A673 (cell line): ENCODE data around the gene SYNGR1. TPM values are rescaled to one million over a fixed set of nuclear protein-coding genes. Genes with fewer than 3 reads are reported as not detected.

Experiments used
- BruUV-seq: library from RNA; stranded (reverse); fragments of 400-500 nt; replicated peaks from 2 replicates; lab custom pipeline; 2021; lab: Mats Ljungman, UMichigan
- CTCF ChIA-PET: fragments of 300-600 bp; sonication (Branson Sonifier 250); formaldehyde crosslinking; loops from one replicate; lab custom pipeline; 2022; ENCODE audit warnings: antibody characterized with exemption; lab: Charles Lee
- POLR2A ChIA-PET: fragments of 300-600 bp; sonication (Branson Sonifier 250); formaldehyde crosslinking; loops from one replicate; lab custom pipeline; 2022; ENCODE audit warnings: antibody characterized with exemption; ENCODE audit not compliant: low non-redundant PET; lab: Charles Lee
- DNase-seq: peaks from one replicate; pipeline ENCODE4 v3.0.0-alpha.2; 2015; ENCODE audit warnings: low spot score
- H3K27ac ChIP-seq: fragments of 200-600 bp; sonication (generic); 2 replicates; pipeline ENCODE4 v1.5.1; 2016; ENCODE audit warnings: mixed run types, low read depth, mild to moderate bottlenecking, mixed read lengths, antibody characterized with exemption, low read length; ENCODE audit not compliant: poor library complexity, severe bottlenecking
- H3K27me3 ChIP-seq: fragments of 200-600 bp; sonication (generic); replicated peaks from 2 replicates; pipeline ENCODE4 v1.6.1; 2017; ENCODE audit warnings: mixed run types, low read depth, mild to moderate bottlenecking, mixed read lengths, antibody characterized with exemption, low read length; ENCODE audit not compliant: insufficient read depth, poor library complexity
- H3K36me3 ChIP-seq: fragments of 200-600 bp; sonication (generic); 2 replicates; pipeline ENCODE4 v1.6.1; 2016; ENCODE audit warnings: mixed run types, mild to moderate bottlenecking, mixed read lengths, antibody characterized with exemption, low read length; ENCODE audit not compliant: insufficient read depth, poor library complexity, severe bottlenecking
- H3K4me1 ChIP-seq: fragments of 200-600 bp; sonication (generic); 2 replicates; pipeline ENCODE4 v1.6.1; 2017; ENCODE audit warnings: mixed run types, mild to moderate bottlenecking, mixed read lengths, antibody characterized with exemption, low read length; ENCODE audit not compliant: insufficient read depth, poor library complexity, severe bottlenecking
- H3K4me3 ChIP-seq: fragments of 200-600 bp; sonication (generic); 2 replicates; pipeline ENCODE4 v1.5.1; 2016; ENCODE audit warnings: low read depth, mixed run types, mild to moderate bottlenecking, mixed read lengths, low read length; ENCODE audit not compliant: poor library complexity, severe bottlenecking
- H3K9me3 ChIP-seq: fragments of 200-600 bp; sonication (generic); 2 replicates; pipeline ENCODE4 v1.6.1; 2016; ENCODE audit warnings: mixed run types, low read depth, mild to moderate bottlenecking, mixed read lengths, antibody characterized with exemption, low read length; ENCODE audit not compliant: poor library complexity, severe bottlenecking
- CTCF ChIP-seq: fragments of 300-800, 200-600 bp; sonication (generic); conservative IDR thresholded peaks from 2 replicates; pipeline ENCODE4 v1.5.1; 2017; ENCODE audit warnings: low read depth, mild to moderate bottlenecking, antibody characterized with exemption, low read length, moderate library complexity, mixed read lengths
- EZH2 ChIP-seq: fragments of 200-600 bp; sonication (generic); IDR thresholded peaks from 2 replicates; pipeline ENCODE4 v1.6.1; 2017; ENCODE audit warnings: borderline replicate concordance, low read depth, mild to moderate bottlenecking, mixed read lengths, antibody characterized with exemption, low read length; ENCODE audit not compliant: poor library complexity, severe bottlenecking
- intact Hi-C: fragments of 100-400 bp; cut with micrococcal nuclease; formaldehyde crosslinking; loops from one replicate; pipeline ENCODE4 v1.10.0; 2022; ENCODE audit not compliant: unreplicated experiment
- total RNA-seq: library from RNA; stranded (reverse); gene quantifications from 2 replicates; pipeline ENCODE4 v1.2.3, GENCODE V29; 2021

SYNGR1 gene
- total RNA-seq, 1 experiment from 2014 or later, result 31.7 TPM

GRCh38 chr22:39312410-39312809 is 37.4 kb upstream of the SYNGR1 start:
- H3K36me3 ChIP-seq, result peaks cover 60% of the 10 kb centered on the region
- ChIA-PET POLR2A (interaction anchor here (1.2 kb wide), 1 partner anchor 139 kb away, joined by 4 read pairs; no protein-coding TSS in a partner anchor), CTCF (no interaction called here)
- peak overlapping the region; percentile 22 for H3K27ac ChIP-seq
- no peak for TF ChIP-seq EZH2
- TF ChIP-seq CTCF, result no peak
- peaks cover 40% of the 10 kb centered on the region for H3K4me1 ChIP-seq
- H3K27me3 ChIP-seq, result no peaks in the 10 kb centered on the region
- H3K9me3 ChIP-seq, result no peaks in the 10 kb centered on the region
- BruUV-seq, result no TSS peak
- intact Hi-C loops, result loop anchor here (10.0 kb wide), 1 partner anchor 308 kb away; no protein-coding TSS in a partner anchor
- H3K4me3 ChIP-seq, result no peak overlapping the region
- no peak for DNase-seq

DNA sequence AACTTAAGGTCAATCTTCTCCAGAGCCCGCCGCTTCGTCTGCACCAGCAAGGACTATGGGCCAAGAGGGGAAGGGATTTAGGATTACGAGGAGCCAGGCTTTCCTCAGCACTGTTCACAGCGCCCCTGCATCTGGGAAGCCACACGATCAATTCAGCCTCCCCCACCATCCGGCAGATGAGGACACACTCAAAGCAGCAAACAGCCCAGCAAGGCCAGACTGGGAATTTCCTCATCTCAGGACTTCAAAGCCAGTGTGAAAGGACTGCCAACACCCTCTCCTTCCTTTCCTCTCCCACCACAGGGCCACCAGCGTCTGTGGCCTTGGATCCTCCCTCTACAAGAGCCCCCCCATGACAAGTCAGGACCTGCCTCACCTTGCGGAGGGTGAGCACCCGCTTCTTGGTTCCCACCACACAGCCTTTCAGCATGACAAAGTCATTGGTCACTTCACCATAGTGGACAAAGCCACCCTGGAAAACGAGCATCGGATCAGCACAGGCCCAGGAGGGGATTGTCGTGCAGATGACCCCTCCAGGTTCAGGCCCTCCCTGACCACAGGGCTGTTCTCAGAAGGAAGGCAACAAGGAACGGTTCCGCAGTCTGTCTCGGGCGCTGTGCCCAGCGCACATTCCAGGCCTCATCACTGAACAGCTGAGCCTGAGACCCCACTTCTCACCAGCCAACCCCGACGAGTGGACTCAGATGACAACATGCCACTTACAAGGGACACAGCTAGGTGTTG is 36.4 kb upstream of the SYNGR1 start:
- CTCF ChIA-PET, result no interaction called here
- peak overlapping the region; percentile 43 for H3K27ac ChIP-seq
- peaks cover 42% of the 10 kb centered on the region for H3K4me1 ChIP-seq
- peaks cover 70% of the 10 kb centered on the region for H3K36me3 ChIP-seq
- TF ChIP-seq EZH2, result no peak
- no peak for TF ChIP-seq CTCF
- intact Hi-C loops, result loop anchor here (10.0 kb wide), 1 partner anchor 309 kb away; no protein-coding TSS in a partner anchor
- H3K9me3 ChIP-seq, result no peaks in the 10 kb centered on the region
- H3K4me3 ChIP-seq, result no peak overlapping the region
- POLR2A ChIA-PET, result interaction anchor here (0.6 kb wide), 1 partner anchor 340 kb away, joined by 5 read pairs; no protein-coding TSS in a partner anchor
- no peak for DNase-seq
- no TSS peak for BruUV-seq
- H3K27me3 ChIP-seq, result no peaks in the 10 kb centered on the region

DNA sequence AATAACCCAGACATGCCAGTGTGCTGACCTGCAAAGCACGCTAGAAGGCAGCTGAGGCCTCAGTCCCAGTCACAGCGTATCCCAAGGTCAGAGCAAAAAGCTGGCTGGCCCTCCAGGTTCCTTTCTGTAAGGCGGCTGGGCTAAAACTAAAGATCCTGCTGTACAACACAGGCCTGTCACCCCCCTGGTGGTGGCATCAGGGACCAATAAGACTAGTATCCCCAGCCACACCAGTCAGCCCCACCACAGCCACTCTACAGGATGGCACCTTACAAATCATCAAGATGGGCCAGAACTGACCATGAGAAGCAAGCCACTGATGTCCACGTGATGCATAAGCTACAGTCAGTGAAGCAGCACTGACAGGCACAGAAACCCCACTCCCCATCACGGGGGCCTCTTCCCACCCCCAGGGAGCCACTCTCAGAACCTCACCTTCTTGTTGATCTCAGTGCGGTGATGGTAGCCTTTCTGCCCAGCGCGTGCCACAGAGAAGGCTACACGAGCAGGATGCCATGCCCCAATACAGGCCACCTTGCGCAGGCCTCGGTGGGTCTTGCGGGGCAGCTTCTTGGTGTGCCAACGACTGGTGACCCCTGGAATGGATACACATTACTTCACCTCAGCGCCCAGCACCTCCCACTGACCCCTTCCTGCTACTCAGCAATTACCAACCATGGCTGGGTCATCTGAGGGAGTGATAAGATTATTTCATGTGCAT is 35.4 kb upstream of the SYNGR1 start:
- Histone ChIP-seq H3K27me3 (no peaks in the 10 kb centered on the region), H3K4me3 (no peak overlapping the region), H3K4me1 (peaks cover 33% of the 10 kb centered on the region), H3K27ac (peak overlapping the region; percentile 43), H3K36me3 (peaks cover 76% of the 10 kb centered on the region), H3K9me3 (no peaks in the 10 kb centered on the region)
- TF ChIP-seq CTCF (no peak), EZH2 (no peak)
- no TSS peak for BruUV-seq
- DNase-seq, result no peak
- intact Hi-C loops, result loop anchor here (10.0 kb wide), 1 partner anchor 310 kb away; no protein-coding TSS in a partner anchor
- ChIA-PET POLR2A (interaction anchor here (0.6 kb wide), 1 partner anchor 339 kb away, joined by 5 read pairs; no protein-coding TSS in a partner anchor), CTCF (no interaction called here)
